Measurements from ENCODE around the gene DUOXA2.

- TF ChIP-seq, protein P1, sequence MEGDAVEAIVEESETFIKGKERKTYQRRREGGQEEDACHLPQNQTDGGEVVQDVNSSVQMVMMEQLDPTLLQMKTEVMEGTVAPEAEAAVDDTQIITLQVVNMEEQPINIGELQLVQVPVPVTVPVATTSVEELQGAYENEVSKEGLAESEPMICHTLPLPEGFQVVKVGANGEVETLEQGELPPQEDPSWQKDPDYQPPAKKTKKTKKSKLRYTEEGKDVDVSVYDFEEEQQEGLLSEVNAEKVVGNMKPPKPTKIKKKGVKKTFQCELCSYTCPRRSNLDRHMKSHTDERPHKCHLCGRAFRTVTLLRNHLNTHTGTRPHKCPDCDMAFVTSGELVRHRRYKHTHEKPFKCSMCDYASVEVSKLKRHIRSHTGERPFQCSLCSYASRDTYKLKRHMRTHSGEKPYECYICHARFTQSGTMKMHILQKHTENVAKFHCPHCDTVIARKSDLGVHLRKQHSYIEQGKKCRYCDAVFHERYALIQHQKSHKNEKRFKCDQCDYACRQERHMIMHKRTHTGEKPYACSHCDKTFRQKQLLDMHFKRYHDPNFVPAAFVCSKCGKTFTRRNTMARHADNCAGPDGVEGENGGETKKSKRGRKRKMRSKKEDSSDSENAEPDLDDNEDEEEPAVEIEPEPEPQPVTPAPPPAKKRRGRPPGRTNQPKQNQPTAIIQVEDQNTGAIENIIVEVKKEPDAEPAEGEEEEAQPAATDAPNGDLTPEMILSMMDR (IDR thresholded peaks at IDR 0.05), result no peak
- no peak for TF ChIP-seq POLR2A (IDR thresholded peaks at IDR 0.05)
Observed at GRCh38 chr15:45140557-45141250, 26.6 kb downstream of the DUOXA2 start.

Measured in gastroesophageal sphincter (tissue), 3 donors.